HepG2 (cell line): Measurements from ENCODE around the gene MAPK6. TPM values are rescaled to one million over a fixed set of nuclear protein-coding genes. Genes with fewer than 3 reads are reported as not detected.

Experiments
- DDIT3 ChIP-seq: sonication (generic); formaldehyde crosslinking; IDR thresholded peaks from 2 replicates; pipeline ENCODE4 v1.4.0; 2020; ENCODE audit warnings: mild to moderate bottlenecking, missing genetic modification reagents
- EEA1 ChIP-seq: sonication (generic); formaldehyde crosslinking; IDR thresholded peaks from 2 replicates; pipeline ENCODE4 v1.5.1; 2020; ENCODE audit warnings: mild to moderate bottlenecking, missing genetic modification reagents, borderline replicate concordance
- ETV6 ChIP-seq: sonication (generic); formaldehyde crosslinking; conservative IDR thresholded peaks from 2 replicates; pipeline ENCODE4 v1.4.0; 2020; ENCODE audit warnings: missing genetic modification reagents
- FOXC1 ChIP-seq: sonication (generic); formaldehyde crosslinking; IDR thresholded peaks from 2 replicates; pipeline ENCODE4 v1.8.0; 2022; ENCODE audit warnings: mild to moderate bottlenecking, missing genetic modification reagents, borderline replicate concordance
- FUBP1 ChIP-seq: sonication (generic); formaldehyde crosslinking; IDR thresholded peaks from 2 replicates; pipeline ENCODE4 v1.5.1; 2020; ENCODE audit warnings: missing genetic modification reagents, mild to moderate bottlenecking, borderline replicate concordance
- HNRNPL ChIP-seq: fragments of 200-400 bp; formaldehyde crosslinking; IDR thresholded peaks from 2 replicates; pipeline ENCODE4 v1.6.1; 2017; ENCODE audit warnings: mild to moderate bottlenecking, low read depth, low read length
- IKZF5 ChIP-seq: IDR thresholded peaks from 2 replicates; pipeline ENCODE4 v1.6.1; 2018; ENCODE audit warnings: missing genetic modification reagents, mild to moderate bottlenecking, missing compliant biosample characterization
- KLF16 ChIP-seq, 2 experiments: sonication (generic) in 1 of 2; formaldehyde crosslinking in 1 of 2; IDR thresholded peaks; 2 replicates each; pipeline versions ENCODE4 v1.6.1 to v1.8.0; 2016 to 2023; ENCODE audit warnings: missing genetic modification reagents in 2 of 2, missing compliant biosample characterization in 1 of 2
- PHF5A ChIP-seq: IDR thresholded peaks from one replicate; pipeline ENCODE4 v1.6.1; 2018; ENCODE audit warnings: low read depth, missing genetic modification reagents; ENCODE audit not compliant: unreplicated experiment
- SP2 ChIP-seq: sonication (generic); formaldehyde crosslinking; IDR thresholded peaks from 2 replicates; pipeline ENCODE4 v1.5.1; 2020; ENCODE audit warnings: mild to moderate bottlenecking, missing genetic modification reagents
- ZFAT ChIP-seq: sonication (generic); formaldehyde crosslinking; conservative IDR thresholded peaks from 2 replicates; pipeline ENCODE4 v1.8.1; 2023; ENCODE audit warnings: missing genetic modification reagents, inconsistent platforms
- ZFP82 ChIP-seq: sonication (generic); formaldehyde crosslinking; IDR thresholded peaks from 2 replicates; pipeline ENCODE4 v1.5.1; 2020; ENCODE audit warnings: mild to moderate bottlenecking, missing genetic modification reagents, borderline replicate concordance
- ZMYM3 ChIP-seq: sonication (generic); formaldehyde crosslinking; IDR thresholded peaks from 2 replicates; pipeline ENCODE4 v1.5.1; 2020; ENCODE audit warnings: mild to moderate bottlenecking, missing genetic modification reagents
- ZNF251 ChIP-seq: sonication (generic); formaldehyde crosslinking; IDR thresholded peaks from 2 replicates; pipeline ENCODE4 v1.9.0; 2021; ENCODE audit warnings: mild to moderate bottlenecking, missing genetic modification reagents
- ZNF468 ChIP-seq: sonication (generic); formaldehyde crosslinking; IDR thresholded peaks from 2 replicates; pipeline ENCODE4 v1.8.0; 2022; ENCODE audit warnings: mild to moderate bottlenecking, moderate library complexity, missing genetic modification reagents
- ZNF512 ChIP-seq: sonication (generic); formaldehyde crosslinking; IDR thresholded peaks from 2 replicates; pipeline ENCODE4 v1.4.0; 2020; ENCODE audit warnings: mild to moderate bottlenecking, missing genetic modification reagents
- ZNF563 ChIP-seq: sonication (generic); formaldehyde crosslinking; IDR thresholded peaks from 2 replicates; pipeline ENCODE4 v1.8.0; 2022; ENCODE audit warnings: mild to moderate bottlenecking, moderate library complexity, missing genetic modification reagents
- ZNF770 ChIP-seq: sonication (generic); formaldehyde crosslinking; IDR thresholded peaks from 2 replicates; pipeline ENCODE4 v1.5.0; 2020; ENCODE audit warnings: mild to moderate bottlenecking, missing genetic modification reagents
- ZNF790 ChIP-seq: sonication (generic); formaldehyde crosslinking; IDR thresholded peaks from 2 replicates; pipeline ENCODE4 v1.8.0; 2022; ENCODE audit warnings: missing genetic modification reagents, mild to moderate bottlenecking, borderline replicate concordance
- ZUFSP ChIP-seq: sonication (generic); formaldehyde crosslinking; IDR thresholded peaks from 2 replicates; pipeline ENCODE4 v1.9.0; 2021; ENCODE audit warnings: missing genetic modification reagents, mild to moderate bottlenecking, borderline replicate concordance
- polyA plus RNA-seq, 8 experiments: library from polyadenylated mRNA; depleted of rRNA in 3 of 8; stranded (reverse) in 7 of 8; unstranded in 1 of 8; fragments of >200 nt; fragmentation: Illumina TruSeq in 4 of 8; extraction: Trizol in 4 of 8; gene quantifications; 2 replicates each; pipeline versions ENCODE4 v1.2.1 to v1.2.3, GENCODE V29; 2011 to 2016; ENCODE audit warnings: low read depth in 4 of 8, missing spikeins in 1 of 8, mixed read lengths in 1 of 8; ENCODE audit not compliant: insufficient read depth in 1 of 8
- total RNA-seq, 5 experiments: library from RNA; depleted of rRNA; stranded (reverse); fragments of >200 nt; fragmentation: Illumina TruSeq; extraction: Trizol; gene quantifications; 2 replicates each; pipeline ENCODE4 v1.2.3, GENCODE V29; 2016; ENCODE audit warnings: low read depth in 1 of 5

MAPK6 gene
- total and polyA plus RNA-seq, 2 of the 13 experiments (the other 11 are each of a cell fraction or from before 2014, with no cell fraction given) = 89.5 to 99.7 TPM

- TF ChIP-seq IKZF5 (CRISPR knock-in tag) (peak; percentile 78), ZUFSP (no peak), ETV6 (peak; percentile 71), ZNF770 (CRISPR knock-in tag) (no peak), PHF5A (CRISPR knock-in tag) (peak; percentile 57), EEA1 (CRISPR knock-in tag) (no peak), FUBP1 (no peak; the same call in 1 of the 2 replicates), ZNF512 (CRISPR knock-in tag) (no peak), ZNF790 (CRISPR knock-in tag) (peak; percentile 87; the same call in 1 of the 2 replicates), FOXC1 (CRISPR knock-in tag) (peak; percentile 90), ZFP82 (no peak), SP2 (CRISPR knock-in tag) (peak; percentile 54; the same call in 1 of the 2 replicates), ZMYM3 (CRISPR knock-in tag) (peak; percentile 96), ZNF563 (CRISPR knock-in tag) (peak; percentile 96), HNRNPL (no peak), KLF16 (CRISPR knock-in tag; IDR thresholded peaks at IDR 0.05) (peak in 1 of 2 experiments; percentile 63; a peak in 1 of 4 replicates), ZNF251 (CRISPR knock-in tag) (no peak), ZFAT (no peak; the same call in 1 of the 2 replicates), DDIT3 (CRISPR knock-in tag) (no peak), ZNF468 (CRISPR knock-in tag) (no peak)
Measured at GRCh38 chr15:52018693-52019393, at the start of gene MAPK6 (continued).
